ENCODE results near the gene GNL3.

GNL3 gene

DNA sequence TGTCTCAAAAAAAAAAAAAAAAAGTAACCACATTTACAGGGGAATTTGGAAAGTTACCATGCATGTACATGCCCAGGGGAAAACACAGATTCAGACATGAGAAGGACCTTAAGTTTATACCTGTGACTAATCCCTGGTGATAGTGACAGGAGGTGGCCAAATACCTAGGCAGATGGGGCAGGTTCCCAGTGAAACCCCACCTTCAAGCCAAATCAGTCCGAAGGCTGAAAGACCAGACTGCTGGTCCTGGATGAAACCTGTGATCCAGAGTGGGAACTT, 35.8 kb downstream of the GNL3 start:
- no peak for DNase-seq

DNA sequence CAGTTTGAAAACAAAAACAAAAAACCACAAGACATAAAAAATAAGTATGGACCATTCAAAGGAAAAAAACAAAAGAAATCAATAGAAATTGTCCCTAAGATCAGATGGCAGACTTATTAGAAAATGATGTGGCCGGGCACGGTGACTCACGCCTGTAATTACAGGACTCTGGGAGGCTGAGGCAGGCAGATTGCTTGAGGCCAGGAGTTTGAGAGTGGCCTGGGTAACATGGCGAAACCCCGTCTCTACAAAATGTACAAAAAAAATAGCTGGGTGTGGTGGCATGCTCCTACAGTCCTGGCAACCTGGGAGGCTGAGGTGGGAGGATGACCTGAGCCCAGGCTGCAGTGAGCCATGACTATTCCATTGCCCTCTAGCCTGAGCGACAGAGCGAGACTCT, 36.7 kb downstream of the GNL3 start:
- DNase-seq, result no peak

DNA sequence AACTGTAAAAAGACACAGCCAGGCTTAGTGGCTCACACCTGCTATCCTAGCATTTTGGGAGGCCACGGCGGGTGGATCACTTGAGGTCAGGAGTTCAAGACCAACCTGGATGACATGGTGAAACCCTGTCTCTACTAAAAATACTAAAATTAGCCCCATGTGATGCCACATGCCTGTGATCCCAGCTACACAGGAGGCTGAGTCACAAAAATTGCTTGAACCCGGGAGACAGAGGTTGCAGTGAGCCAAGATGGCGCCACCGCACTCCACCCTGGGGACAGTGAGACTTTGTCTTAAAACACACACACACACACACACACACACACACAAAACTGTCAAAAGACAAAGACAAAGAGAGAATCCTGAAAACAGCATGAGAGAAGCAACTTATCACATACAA, 38.1 kb downstream of the GNL3 start:
- DNase-seq, result no peak

DNA sequence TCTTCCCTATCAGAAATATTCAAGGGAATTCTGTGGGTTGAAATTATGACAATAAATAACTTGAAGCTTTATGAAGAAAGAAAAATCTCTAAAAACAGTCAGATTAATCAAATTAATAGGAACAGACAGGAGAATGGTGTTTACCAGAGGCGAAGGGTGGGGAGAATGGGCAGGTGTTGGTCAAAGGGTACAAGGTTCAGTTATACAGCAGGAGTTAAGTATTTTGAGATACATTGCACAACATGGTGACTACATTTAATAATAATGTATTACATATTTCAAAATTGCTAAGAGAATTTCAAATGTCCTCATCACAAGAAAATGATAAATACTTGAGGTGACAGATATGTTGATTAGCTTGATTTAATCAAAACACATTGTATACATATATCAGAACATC, 38.7 kb downstream of the GNL3 start:
- no peak for DNase-seq

DNA sequence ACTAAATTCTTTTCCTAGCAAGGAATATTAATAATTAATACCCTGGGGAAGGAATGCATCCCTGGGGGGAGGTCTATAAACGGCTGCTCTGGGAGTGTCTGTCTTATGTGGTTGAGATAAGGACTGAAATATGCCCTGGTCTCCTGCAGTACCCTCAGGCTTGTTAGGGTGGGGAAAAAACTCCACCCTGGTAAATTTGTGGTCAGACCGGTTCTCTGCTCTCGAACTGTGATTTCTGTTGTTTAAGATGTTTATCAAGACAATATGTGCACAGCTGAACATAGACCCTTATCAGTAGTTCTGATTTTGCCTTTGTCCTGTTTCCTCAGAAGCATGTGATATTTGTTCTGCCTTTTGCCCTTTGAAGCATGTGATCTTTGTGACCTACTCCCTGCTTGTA, 42.9 kb downstream of the GNL3 start:
- DNase-seq, result peak in 1 of 5 experiments; percentile 39

DNA sequence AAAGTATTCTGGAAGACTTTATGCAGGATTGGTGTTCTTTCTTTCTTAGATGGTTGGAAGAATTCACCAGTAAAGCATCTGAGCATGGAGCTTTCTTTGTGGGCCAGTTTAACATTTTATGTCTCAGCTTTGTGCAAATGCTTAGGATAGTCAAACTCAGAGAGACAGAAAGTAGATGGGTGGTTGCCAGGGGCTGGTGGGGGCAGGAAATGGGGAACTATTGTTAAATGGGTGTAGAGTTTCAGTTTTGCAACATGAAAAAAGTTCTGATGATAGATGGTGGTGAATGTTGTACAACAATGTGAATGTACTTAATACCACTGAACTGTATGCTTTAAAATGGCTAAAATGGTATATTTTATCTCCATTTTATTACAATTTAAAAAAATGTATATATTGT, 44.8 kb downstream of the GNL3 start:
- DNase-seq, result peak in 1 of 5 experiments; percentile 61

DNA sequence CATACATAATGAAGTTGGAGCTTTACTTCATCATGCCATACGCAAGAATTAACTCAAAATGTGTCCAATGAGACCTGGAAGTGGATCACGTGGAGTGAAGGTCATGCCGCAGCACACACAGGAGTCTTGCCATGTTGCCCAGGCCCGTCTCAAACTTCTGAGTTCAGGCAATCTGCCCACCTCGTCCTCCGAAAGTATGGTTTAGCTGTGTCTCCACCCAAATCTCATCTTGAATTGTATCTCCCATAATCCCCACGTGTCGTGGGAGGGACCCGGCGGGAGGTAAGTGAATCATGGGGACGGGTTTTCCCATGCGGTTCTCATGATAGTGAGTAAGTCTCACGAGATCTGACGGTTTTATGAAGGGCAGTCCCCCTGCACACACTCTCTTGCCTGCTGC, 45.8 kb downstream of the GNL3 start:
- DNase-seq, result no peak

DNA sequence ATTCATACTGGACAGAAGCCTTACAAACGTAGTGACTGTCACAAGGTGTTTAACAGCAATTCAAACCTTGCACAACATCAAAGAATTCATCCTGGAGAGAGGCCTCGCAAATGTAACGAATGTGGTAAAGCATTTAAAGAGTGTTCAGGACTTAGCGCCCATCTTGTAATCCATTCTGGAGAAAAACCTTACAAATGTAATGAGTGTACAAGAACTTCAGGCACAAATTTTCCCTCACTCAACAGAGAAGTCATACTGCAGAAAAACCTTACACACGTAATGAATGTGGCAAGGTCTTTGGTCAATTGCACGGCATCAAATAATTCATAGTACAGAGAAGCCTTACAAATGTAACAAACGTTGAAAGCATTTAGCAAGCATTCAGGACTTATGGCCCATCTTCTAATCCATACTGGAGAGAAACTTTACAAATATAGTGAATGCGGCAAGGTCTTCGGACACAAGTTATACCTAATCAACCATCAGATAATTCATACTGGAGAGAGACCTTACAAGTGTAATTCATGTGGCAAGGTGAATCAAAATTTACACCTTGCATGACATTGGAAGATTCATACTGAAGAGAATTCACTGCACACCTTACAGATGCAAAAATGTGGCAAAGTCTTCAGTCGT, 47.5 kb downstream of the GNL3 start:
- no peak for DNase-seq

DNA sequence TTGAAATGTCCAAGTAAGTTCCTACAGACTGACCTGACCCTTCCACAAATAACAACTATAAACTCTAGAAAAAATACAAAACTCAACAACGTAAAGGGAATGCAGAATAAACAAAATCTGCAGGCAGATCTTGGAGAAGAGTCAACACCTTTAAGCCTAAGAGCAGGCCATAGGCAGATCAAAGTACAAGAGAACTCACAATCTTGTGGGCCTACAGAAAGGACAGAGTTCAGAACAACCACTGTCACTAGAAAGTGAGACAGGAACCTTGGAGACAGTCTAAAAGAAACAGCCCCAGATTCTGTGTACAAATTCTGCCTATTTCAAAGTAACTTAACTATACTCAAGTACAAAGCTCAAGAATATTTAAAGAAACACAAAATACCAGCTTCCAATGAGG, 53.9 kb downstream of the GNL3 start:
- no peak for DNase-seq

DNA sequence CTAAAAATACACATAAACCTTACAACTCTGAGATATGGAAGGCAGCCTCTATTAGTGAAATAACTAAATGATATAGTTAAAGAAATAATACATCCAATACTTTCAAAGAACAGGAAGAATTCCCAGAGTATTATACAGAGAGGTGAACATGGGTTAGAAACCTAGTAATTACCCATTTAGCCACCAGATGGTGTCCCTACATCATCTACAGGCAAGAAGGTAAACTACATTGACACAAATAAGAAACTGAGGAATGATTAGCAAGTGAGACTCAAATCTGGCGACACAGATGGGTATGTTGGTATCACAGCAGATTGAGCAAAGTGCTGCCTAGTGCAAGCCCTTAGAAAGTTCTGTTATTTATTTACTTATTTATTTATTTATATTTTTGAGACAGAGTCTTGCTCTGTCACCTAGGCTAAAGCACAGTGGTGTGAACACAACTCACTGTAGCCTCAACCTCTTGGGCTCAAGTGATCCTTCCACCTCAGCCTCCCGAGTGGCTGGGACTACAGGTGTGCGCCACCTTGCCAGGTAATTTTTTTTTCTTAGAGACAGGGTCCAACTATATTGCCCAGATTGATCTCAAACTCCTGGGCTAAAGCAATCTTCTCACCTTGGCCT, 56.7 kb downstream of the GNL3 start:
- DNase-seq, result peak in 1 of 5 experiments; percentile 42

DNA sequence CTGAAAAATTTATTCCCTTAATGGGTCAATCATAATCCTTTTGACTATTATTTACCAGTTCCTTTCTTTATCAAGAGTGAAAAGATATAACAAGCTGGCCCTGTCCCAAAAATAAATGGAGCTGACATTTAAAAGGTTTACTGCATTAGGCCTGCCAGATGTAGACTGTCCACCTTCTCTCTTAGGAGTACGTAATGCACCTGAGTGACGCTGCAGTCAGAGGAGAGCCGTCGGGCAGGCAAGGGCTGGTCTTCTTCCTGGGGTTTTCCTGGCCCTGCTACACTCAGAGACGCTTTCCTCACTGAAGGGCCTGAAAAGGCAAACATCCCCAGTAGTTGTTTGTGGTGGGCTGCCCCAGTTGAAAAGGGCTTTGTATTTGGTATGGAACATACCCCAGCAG, 57.3 kb downstream of the GNL3 start:
- DNase-seq, result no peak

DNA sequence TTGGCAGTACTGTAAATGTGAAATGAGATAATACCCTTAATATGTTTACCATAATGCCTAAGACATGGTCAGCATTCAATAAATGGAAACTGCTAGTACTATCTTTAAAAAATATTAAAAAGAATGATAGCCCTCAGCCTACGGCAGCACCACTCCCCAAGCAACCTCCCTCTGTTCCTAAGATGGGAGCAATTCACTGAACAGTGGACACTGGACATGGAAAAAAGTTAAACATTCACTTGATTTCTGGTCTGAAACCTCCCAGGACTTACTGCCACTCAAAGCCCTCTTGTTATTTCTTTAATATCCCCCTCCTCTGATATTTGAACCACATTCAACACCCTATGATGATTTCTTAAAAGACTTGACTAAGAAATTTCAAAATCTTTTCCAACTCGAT, 57.9 kb downstream of the GNL3 start:
- no peak for DNase-seq
